Stomach (tissue), 4 donors: ENCODE measurements around the gene SLAMF9.

Experiments used
- EP300 ChIP-seq: sonication (generic); formaldehyde crosslinking; IDR thresholded peaks from one replicate; pipeline ENCODE4 v1.6.1; 2017; ENCODE audit warnings: antibody characterized with exemption
- POLR2A ChIP-seq, 4 donors: fragments of 450-650 bp; IDR thresholded peaks; one replicate each; pipeline ENCODE4 v1.6.1; 2016; ENCODE audit warnings: antibody characterized with exemption in 4 of 4, control low read depth in 2 of 4, mild to moderate bottlenecking in 1 of 4, moderate library complexity in 1 of 4
- POLR2AphosphoS5 ChIP-seq, 3 donors: sonication (generic); formaldehyde crosslinking; IDR thresholded peaks; one replicate each; pipeline ENCODE4 v1.6.1; 2016; ENCODE audit warnings: antibody characterized with exemption in 3 of 3
- TF ChIP-seq, protein P1 (sequence below), 7 experiments: fragments of 450-650 bp in 4 of 7; fragments of 200-600 bp in 3 of 7; sonication (generic) in 3 of 7; IDR thresholded peaks; one replicate each; pipeline ENCODE4 v1.5.1; 2016 to 2019; ENCODE audit warnings: antibody characterized with exemption in 7 of 7, control low read depth in 2 of 7, mild to moderate bottlenecking in 1 of 7

DNA sequence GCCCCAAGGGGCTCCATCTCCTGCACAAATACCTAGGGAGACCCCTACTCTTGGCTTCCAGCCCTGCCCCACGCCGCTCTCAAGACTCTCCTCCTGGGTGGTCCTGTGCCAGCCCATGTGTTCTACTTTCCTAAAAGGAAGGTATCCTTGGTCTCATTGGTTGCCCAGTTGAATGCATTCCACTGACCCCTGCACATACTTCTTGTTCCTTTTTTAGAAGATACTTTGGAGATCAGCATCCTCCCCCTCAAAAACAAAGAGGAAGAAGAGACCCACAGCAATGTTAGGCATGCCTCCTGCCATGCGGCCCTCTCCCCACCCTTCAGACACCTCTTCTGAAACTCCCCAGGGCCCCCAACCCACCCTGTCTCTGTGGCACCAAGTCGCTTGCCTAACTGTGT lies 4.1 kb downstream of the SLAMF9 start:
- TF ChIP-seq, protein P1, sequence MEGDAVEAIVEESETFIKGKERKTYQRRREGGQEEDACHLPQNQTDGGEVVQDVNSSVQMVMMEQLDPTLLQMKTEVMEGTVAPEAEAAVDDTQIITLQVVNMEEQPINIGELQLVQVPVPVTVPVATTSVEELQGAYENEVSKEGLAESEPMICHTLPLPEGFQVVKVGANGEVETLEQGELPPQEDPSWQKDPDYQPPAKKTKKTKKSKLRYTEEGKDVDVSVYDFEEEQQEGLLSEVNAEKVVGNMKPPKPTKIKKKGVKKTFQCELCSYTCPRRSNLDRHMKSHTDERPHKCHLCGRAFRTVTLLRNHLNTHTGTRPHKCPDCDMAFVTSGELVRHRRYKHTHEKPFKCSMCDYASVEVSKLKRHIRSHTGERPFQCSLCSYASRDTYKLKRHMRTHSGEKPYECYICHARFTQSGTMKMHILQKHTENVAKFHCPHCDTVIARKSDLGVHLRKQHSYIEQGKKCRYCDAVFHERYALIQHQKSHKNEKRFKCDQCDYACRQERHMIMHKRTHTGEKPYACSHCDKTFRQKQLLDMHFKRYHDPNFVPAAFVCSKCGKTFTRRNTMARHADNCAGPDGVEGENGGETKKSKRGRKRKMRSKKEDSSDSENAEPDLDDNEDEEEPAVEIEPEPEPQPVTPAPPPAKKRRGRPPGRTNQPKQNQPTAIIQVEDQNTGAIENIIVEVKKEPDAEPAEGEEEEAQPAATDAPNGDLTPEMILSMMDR (IDR thresholded peaks at IDR 0.05), result no peak
- TF ChIP-seq EP300, result no peak
- TF ChIP-seq POLR2A (IDR thresholded peaks at IDR 0.05), result no peak
- no peak for TF ChIP-seq POLR2AphosphoS5 (IDR thresholded peaks at IDR 0.05)
